CD14-positive monocyte (primary cell): ENCODE data around the gene TMEM18. TPM values are rescaled to one million over a fixed set of nuclear protein-coding genes. Genes with fewer than 3 reads are reported as not detected.

ENCODE experiments used
- DNase-seq, 3 donors: peaks; one replicate each; pipeline ENCODE4 v3.0.0-alpha.2; 2011 to 2022
- H2AFZ ChIP-seq: 2 replicates; pipeline ENCODE4 v1.6.0; 2012; ENCODE audit warnings: mild to moderate bottlenecking, low read depth, low read length, inconsistent platforms; ENCODE audit not compliant: insufficient read depth, poor library complexity, severe bottlenecking
- H3K27ac ChIP-seq, 2 donors: 1 replicate in 1 of 2; 2 replicates in 1 of 2; pipeline ENCODE4 v1.5.1; 2012 to 2013; ENCODE audit warnings: low read length in 2 of 2, control low read depth in 1 of 2, inconsistent platforms in 1 of 2, low read depth in 1 of 2, mild to moderate bottlenecking in 1 of 2
- H3K27me3 ChIP-seq, 2 donors: one replicate each; pipeline versions ENCODE4 v1.6.0 to v1.6.1; 2011 to 2013; ENCODE audit warnings: low read length in 2 of 2; ENCODE audit not compliant: control insufficient read depth in 2 of 2, insufficient read depth in 2 of 2
- H3K36me3 ChIP-seq, 2 donors: replicated peaks in 1 of 2; 1 replicate in 1 of 2; 2 replicates in 1 of 2; pipeline versions ENCODE4 v1.5.1 to v1.6.1; 2012 to 2013; ENCODE audit warnings: low read length in 2 of 2, control low read depth in 1 of 2, inconsistent platforms in 1 of 2, mild to moderate bottlenecking in 1 of 2; ENCODE audit not compliant: insufficient read depth in 2 of 2, control insufficient read depth in 1 of 2
- H3K4me1 ChIP-seq, 2 donors: 1 replicate in 1 of 2; 2 replicates in 1 of 2; pipeline versions ENCODE4 v1.5.1 to v1.6.1; 2012 to 2013; ENCODE audit warnings: low read length in 2 of 2, control low read depth in 1 of 2, inconsistent platforms in 1 of 2, mild to moderate bottlenecking in 1 of 2, moderate library complexity in 1 of 2; ENCODE audit not compliant: insufficient read depth in 2 of 2, control insufficient read depth in 1 of 2
- H3K4me2 ChIP-seq: replicated peaks from 2 replicates; pipeline ENCODE3; 2012; ENCODE audit warnings: low read length, moderate library complexity, mild to moderate bottlenecking; ENCODE audit not compliant: poor library complexity, severe bottlenecking; ENCODE audit errors: extremely low read depth
- H3K4me3 ChIP-seq, 3 experiments: fragments of 200-600 bp in 1 of 3; sonication (generic) in 1 of 3; replicated peaks in 1 of 3; 1 replicate in 2 of 3; 2 replicates in 1 of 3; pipeline ENCODE4 v1.5.1; 2011 to 2013; ENCODE audit warnings: low read length in 3 of 3, mild to moderate bottlenecking in 3 of 3, control low read depth in 2 of 3, low read depth in 2 of 3, inconsistent platforms in 1 of 3, moderate library complexity in 1 of 3
- H3K79me2 ChIP-seq: 2 replicates; pipeline ENCODE4 v1.6.0; 2012; ENCODE audit warnings: mild to moderate bottlenecking, control low read depth, inconsistent platforms, low read length, moderate library complexity; ENCODE audit not compliant: insufficient read depth
- H3K9ac ChIP-seq: 2 replicates; pipeline ENCODE4 v1.6.0; 2017; ENCODE audit warnings: low read length, mild to moderate bottlenecking; ENCODE audit not compliant: insufficient read depth, poor library complexity, severe bottlenecking
- H3K9me3 ChIP-seq, 2 donors: replicated peaks in 1 of 2; 1 replicate in 1 of 2; 2 replicates in 1 of 2; pipeline versions ENCODE4 v1.5.1 to v1.6.1; 2012 to 2013; ENCODE audit warnings: low read length in 2 of 2, control low read depth in 1 of 2; ENCODE audit not compliant: control insufficient read depth in 1 of 2, insufficient read depth in 1 of 2
- H4K20me1 ChIP-seq: 2 replicates; pipeline ENCODE4 v1.6.0; 2012; ENCODE audit warnings: mild to moderate bottlenecking, low read length, control low read depth, moderate library complexity; ENCODE audit not compliant: insufficient read depth
- H3K27ac Mint-ChIP-seq, 7 donors: one replicate each; pipeline ENCODE4 v1.8.0; 2020; ENCODE audit warnings: mild to moderate bottlenecking in 7 of 7, mixed read lengths in 7 of 7, moderate library complexity in 6 of 7, inconsistent platforms in 2 of 7
- H3K27me3 Mint-ChIP-seq, 3 donors: one replicate each; pipeline ENCODE4 v1.8.0; 2021 to 2022; ENCODE audit warnings: low read depth in 3 of 3, mild to moderate bottlenecking in 3 of 3, mixed read lengths in 3 of 3, moderate library complexity in 3 of 3, inconsistent platforms in 1 of 3
- H3K36me3 Mint-ChIP-seq, 2 donors: one replicate each; pipeline ENCODE4 v1.8.0; 2020; ENCODE audit warnings: mixed read lengths in 2 of 2, inconsistent platforms in 1 of 2, mild to moderate bottlenecking in 1 of 2
- H3K4me1 Mint-ChIP-seq: one replicate; pipeline ENCODE4 v1.8.0; 2020; ENCODE audit warnings: mild to moderate bottlenecking, mixed read lengths
- H3K4me3 Mint-ChIP-seq, 2 donors: one replicate each; pipeline ENCODE4 v1.8.0; 2020; ENCODE audit warnings: mild to moderate bottlenecking in 2 of 2, mixed read lengths in 2 of 2, moderate library complexity in 1 of 2
- H3K9me3 Mint-ChIP-seq, 7 donors: one replicate each; pipeline ENCODE4 v1.8.0; 2020 to 2022; ENCODE audit warnings: mixed read lengths in 7 of 7, mild to moderate bottlenecking in 6 of 7, moderate library complexity in 6 of 7, inconsistent platforms in 2 of 7
- CTCF ChIP-seq: fragments of 200-600 bp; IDR thresholded peaks from one replicate; pipeline ENCODE4 v1.8.0; 2022; ENCODE audit warnings: antibody characterized with exemption, mild to moderate bottlenecking
- WGBS: methylation state at CpG from one replicate; pipeline ENCODE4 v1.1.5; 2013; ENCODE audit warnings: missing lambda C conversion rate; ENCODE audit not compliant: insufficient coverage; 5-methylcytosine and 5-hydroxymethylcytosine counted together
- intact Hi-C, 2 donors: fragments of 100-400 bp; cut with micrococcal nuclease; formaldehyde crosslinking; loops; one replicate each; pipeline versions ENCODE4 v1.15.0 to v1.15.1; 2023
- polyA plus RNA-seq, 3 donors: library from polyadenylated mRNA; depleted of rRNA in 1 of 3; unstranded in 2 of 3; stranded (reverse) in 1 of 3; fragments of 300-500 nt in 2 of 3; fragments of >200 nt in 1 of 3; fragmentation: Illumina TruSeq in 2 of 3; gene quantifications; 1 replicate in 2 of 3; 2 replicates in 1 of 3; pipeline ENCODE4 v1.2.3, GENCODE V29; 2012 to 2021

The TMEM18 gene
- polyA plus RNA-seq, 3 donors: 9.3 to 23.5 (median 21.8) TPM

- H3K9me3 Mint-ChIP-seq: no peaks in the 10 kb centered on the region
- peak overlapping the region; percentile 42 to 92 (median 87) for H3K27ac Mint-ChIP-seq
- Histone ChIP-seq H2AFZ (peak overlapping the region; percentile 81), H3K9ac (peak overlapping the region; percentile 68), H3K4me2 (peak overlapping the region; percentile 96), H3K36me3 (peaks cover 17 to 29% of the 10 kb centered on the region in 2 donors), H3K27ac (peak overlapping the region; percentile 59 to 76), H3K4me1 (peaks cover 16 to 24% of the 10 kb centered on the region in 2 donors), H4K20me1 (peaks cover 28% of the 10 kb centered on the region), H3K4me3 (peak overlapping the region; percentile 55 to 85 (median 68)), H3K79me2 (peaks cover 30% of the 10 kb centered on the region), H3K9me3 (no peaks in the 10 kb centered on the region), H3K27me3 (no peaks in the 10 kb centered on the region)
- peaks cover 0 to 2% (median 0%) of the 10 kb centered on the region in 3 donors for H3K27me3 Mint-ChIP-seq
- peaks cover 20% of the 10 kb centered on the region for H3K4me1 Mint-ChIP-seq
- peak; percentile 22 to 64 (median 28) for DNase-seq
- peaks cover 19 to 36% of the 10 kb centered on the region in 2 donors for H3K36me3 Mint-ChIP-seq
- peak overlapping the region; percentile 82 to 92 for H3K4me3 Mint-ChIP-seq
- intact Hi-C loops: loop anchor here in 1 of 2 donors (2.0 to 10.0 kb wide), 2 partner anchors 65 to 411 kb away; partner anchors contain the start of genes ACP1 and SH3YL1
- 9% methylated on average over 19 of the region's 21 CpGs for WGBS
- no peak for TF ChIP-seq CTCF
Measured at GRCh38 chr2:675982-676646, 1.1 kb downstream of the TMEM18 start.

GRCh38 chr2:675460-675859 is 1.7 kb downstream of the TMEM18 start:
- H3K4me3 ChIP-seq: no peak overlapping the region
- no peaks in the 10 kb centered on the region for H3K27me3 ChIP-seq
- Mint-ChIP-seq H3K4me1 (peaks cover 20% of the 10 kb centered on the region), H3K27me3 (peaks cover 0 to 2% (median 0%) of the 10 kb centered on the region in 3 donors), H3K4me3 (no peak overlapping the region), H3K36me3 (peaks cover 25 to 43% of the 10 kb centered on the region in 2 donors), H3K9me3 (peaks cover 0 to 2% (median 0%) of the 10 kb centered on the region in 7 donors), H3K27ac (peak overlapping the region in 1 of 7 donors; percentile 72)
- TF ChIP-seq CTCF: no peak
- H3K9ac ChIP-seq: no peak overlapping the region
- no peaks in the 10 kb centered on the region for H3K9me3 ChIP-seq
- 93% methylated on average over 6 of the region's 9 CpGs for WGBS
- intact Hi-C loops: loop anchor here in 1 of 2 donors (10.0 kb wide), 1 partner anchor 411 kb away; the partner anchor contains the start of genes ACP1 and SH3YL1
- no peak overlapping the region for H2AFZ ChIP-seq
- peaks cover 30% of the 10 kb centered on the region for H3K79me2 ChIP-seq
- peaks cover 16 to 24% of the 10 kb centered on the region in 2 donors for H3K4me1 ChIP-seq
- peaks cover 28% of the 10 kb centered on the region for H4K20me1 ChIP-seq
- H3K4me2 ChIP-seq: peak overlapping the region; percentile 96
- H3K27ac ChIP-seq: no peak overlapping the region
- H3K36me3 ChIP-seq: peaks cover 20 to 35% of the 10 kb centered on the region in 2 donors
- DNase-seq: no peak
